HG02884 (cell line): Measurements from ENCODE around the gene TOMM6.
"Not testable (repeated sequence)": the region's sequence is repeated elsewhere in the genome, so short reads cannot be mapped to it uniquely, and the experiment has no call there.

Experiments used
- ATAC-seq: cut with Tn5 transposase; IDR thresholded peaks from one replicate; pipeline ENCODE4 v1.9.1; 2021; ENCODE audit warnings: mild to moderate bottlenecking, moderate library complexity; ENCODE audit not compliant: unreplicated experiment

Gene TOMM6

DNA sequence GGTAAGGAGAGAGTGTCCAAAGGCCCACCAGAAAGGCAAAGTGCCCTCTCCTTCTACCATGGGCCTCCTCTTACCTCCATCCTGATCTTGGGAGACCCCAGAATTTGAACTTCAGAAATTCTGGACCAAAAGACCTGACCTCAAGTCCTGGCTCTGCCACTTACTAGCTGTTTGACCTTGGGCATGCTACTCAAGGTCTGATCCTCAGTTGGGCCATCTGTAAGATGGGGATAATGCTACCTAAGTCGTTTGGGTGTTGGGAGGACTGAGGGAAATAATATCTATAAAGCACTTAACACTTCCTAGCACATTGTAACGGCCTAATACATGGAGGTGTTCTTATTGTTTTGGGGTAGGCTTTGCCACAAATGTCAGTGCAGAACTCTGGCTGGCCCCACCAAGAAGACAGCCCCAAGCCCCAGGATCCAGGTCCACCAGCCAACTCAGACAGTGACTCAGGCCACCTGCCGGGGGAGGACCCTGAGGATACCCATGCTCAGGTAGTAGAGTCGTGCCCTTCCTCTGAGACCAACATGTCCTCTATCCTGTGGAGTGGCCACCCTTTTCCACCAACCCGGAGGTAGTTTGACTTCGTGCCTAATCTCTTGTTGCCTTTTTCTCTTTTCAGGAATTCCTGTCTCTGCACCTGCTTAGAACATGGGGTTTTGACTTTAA is 4.3 kb upstream of the TOMM6 start:
- ATAC-seq = no peak

DNA sequence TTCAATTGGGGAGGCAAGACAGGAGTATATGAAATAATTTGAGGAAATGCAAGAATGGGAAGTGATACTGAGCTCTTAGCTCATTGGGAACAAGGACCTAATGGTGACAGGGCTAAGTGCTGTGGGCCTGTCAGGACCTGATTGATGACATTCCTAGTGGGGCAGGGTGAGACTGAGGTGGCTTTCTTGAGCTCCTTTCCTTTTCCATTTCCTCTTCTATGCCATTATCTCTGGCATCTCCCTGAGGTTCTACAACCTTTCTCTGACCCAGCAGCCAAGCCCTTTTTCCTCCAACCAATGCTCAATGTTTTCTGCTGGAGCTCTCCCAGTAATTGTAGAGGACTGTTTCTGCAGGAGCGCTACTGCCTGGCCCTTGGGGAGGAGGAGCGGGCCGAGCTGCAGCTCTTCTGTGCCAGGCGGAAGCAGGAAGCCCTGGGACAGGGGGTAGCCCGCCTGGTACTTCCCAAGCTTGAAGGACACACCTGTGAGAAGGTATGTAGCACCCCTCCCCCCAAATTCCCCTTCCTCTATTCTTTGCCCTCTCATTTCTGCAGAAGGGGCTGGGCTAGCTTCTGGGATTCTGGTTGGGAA is 2.8 kb upstream of the TOMM6 start:
- ATAC-seq = no peak

DNA sequence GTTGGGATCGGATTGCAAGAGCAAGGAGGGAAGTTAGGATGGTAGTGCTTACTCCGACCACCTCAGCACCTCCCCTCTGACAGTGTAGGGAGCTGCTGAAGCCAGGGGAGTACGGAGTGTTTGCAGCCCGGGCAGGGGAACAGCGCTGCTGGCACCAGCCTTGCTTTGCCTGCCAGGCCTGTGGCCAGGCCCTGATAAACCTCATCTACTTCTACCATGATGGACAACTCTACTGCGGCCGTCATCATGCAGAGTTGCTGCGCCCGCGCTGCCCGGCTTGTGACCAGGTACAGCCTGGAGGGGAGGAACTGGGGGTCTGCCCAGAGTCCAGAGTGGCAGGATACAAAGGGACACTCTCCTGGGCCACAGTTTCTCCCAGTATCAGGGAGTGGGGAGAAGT is 2.2 kb upstream of the TOMM6 start:
- ATAC-seq = no peak

DNA sequence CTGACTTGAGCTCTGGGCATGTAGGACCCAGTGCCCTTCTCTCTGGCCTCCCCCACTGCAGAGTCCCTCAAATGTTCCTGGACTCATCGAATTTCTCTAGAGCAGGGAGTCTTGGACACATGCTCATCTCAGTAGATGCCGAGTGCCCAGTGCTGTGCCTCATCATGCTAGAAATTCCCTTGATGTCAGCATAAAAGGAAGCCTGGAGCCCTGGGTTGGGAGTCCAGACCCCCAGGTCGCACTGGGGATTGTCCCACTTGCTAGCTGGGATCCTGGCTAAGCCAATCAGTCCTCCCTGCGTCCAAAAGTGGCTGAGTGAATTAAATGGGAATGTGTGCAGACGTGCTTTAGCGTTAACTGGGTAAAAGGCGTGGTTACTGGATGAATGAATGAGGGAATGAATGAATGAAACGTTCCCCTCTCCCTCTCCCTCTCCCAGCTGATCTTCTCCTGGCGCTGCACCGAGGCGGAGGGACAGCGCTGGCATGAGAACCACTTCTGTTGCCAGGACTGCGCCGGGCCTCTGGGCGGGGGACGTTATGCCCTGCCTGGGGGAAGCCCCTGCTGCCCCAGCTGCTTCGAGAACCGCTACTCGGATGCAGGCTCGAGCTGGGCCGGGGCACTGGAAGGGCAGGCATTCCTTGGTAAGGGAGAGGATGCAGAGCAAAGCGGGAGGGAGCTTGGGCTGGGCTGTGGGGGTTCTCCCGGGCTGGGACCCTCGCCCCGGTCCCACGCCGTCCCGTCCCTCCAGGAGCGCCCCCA is 1.6 kb upstream of the TOMM6 start:
- ATAC-seq = no peak

DNA sequence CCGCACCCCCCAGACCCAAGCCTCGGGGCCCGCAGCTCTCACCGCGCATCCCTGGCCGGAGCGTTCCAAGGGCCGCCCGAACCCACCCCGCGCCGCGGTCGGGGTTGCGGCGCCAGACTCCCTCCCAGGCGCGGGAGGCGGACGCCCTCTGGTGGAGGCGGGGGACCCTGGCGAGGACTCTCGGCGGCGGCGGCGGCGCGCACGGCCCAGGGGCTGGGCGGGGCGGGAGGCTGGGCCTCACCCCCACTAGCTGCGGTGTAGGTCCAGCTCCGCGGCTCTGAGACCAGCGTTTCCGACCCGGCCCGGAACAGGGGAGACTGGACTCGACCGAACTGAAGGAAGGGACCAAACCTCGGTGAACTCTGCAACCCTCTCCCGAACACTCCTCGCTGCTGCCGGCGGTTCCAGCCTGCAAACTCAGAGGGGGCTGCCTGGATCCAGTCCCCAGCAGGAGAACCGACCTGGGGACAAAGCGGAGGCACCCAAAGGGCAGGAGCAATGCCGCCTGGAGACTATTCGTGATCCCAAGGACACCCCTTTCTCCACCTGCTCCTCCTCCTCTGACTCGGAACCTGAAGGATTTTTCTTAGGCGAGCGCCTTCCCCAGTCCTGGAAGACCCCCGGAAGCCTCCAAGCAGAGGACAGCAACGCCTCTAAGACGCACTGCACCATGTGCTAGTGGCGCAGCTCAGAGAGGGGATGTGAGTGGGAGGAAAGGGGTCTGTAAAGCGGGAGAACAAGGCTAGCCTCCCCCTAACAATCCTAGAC is 859 bp upstream of the TOMM6 start:
- peak; percentile 51 for ATAC-seq

DNA sequence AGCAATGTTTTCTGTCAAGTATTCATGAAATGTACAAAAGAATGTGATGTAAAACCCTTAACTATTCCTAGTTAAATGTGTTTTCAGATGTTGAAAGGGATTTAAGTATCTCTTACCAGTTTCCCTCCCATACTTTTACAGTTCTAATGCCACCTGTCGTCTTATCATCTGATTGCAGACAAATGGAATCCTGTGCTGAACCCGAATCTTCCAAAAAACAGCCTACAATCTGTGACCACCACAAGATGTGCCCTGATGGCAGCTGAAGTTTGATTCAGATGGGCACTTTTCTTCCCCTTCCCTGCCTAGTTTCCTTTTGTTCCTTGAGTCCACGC is 1.9 kb downstream of the TOMM6 start:
- ATAC-seq = no peak

DNA sequence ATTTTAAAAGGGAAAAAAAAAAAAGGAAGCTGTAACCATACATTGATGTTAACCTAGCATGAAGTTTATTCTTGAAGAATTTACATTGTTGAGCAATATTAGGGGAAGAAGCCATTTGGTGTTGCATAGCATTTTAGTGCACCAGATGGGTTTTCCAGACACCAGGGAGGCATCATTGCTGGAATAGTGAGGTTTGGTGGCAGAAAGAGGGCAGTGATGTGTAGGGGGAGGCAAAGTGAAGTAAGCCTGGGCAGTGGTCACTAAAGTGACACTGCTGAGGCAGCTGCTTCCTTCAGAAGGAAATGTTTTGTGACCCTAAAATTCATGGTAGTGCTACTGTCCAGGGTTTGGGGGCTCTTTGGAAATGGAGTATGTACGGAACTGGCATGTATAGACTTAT is 2.6 kb downstream of the TOMM6 start:
- ATAC-seq = no peak

DNA sequence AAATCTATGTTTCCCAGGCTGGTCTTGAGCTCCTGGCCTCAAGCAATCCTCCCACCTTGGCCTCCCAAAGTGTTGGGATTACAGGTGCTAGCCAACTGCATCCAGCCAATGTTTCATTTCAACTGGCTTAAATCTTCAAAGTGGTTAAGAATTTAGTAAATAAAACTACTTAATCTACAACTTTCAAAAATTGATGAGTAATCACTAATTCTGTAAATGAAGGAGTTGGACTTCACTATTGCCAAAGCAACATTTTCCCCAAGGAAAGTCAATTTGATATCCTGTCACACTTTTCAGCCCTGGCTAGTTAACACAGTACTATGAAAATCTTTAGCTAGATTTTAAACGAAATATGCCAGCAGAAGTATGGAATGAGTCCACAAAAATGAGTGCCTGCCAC is 3.8 kb downstream of the TOMM6 start:
- ATAC-seq = no peak

DNA sequence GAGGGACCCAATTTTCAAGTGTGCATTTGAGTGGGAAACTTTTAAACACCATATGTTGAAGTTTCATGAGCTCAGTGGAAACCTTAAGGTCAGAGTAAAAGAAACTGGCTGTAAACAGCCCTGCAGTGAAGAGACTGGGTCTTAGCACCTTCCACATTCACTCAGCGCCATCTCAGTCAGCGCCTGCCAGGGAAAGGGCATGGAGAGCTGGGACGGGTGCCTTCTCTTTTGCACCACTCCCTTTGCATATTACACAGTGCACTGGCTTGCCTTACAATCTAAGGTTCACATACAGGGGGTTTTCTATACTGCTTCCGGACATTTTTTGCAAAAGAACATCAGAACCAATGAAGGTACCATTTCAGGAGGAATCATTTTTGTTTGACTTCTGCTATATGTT is 4.5 kb downstream of the TOMM6 start:
- no peak for ATAC-seq

DNA sequence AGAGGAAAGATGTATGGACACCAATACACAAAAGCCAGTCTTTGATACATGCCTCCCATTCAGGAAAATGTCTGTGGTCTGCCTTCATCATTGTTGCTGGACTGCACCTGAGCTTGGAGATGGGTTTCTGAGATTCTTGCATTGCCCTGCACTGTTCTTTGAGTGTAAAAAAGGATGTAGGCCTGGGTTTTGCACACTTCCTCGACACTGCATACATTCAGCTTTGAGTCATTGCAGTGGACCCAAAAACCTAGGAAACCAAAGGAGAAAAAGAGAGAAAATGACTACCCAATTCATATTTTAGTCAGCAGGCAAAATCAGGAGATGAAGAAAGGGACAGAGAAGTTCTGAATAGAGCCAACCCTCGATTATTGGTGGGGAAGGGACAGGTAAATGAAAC is 9.0 kb downstream of the TOMM6 start:
- ATAC-seq = no peak

DNA sequence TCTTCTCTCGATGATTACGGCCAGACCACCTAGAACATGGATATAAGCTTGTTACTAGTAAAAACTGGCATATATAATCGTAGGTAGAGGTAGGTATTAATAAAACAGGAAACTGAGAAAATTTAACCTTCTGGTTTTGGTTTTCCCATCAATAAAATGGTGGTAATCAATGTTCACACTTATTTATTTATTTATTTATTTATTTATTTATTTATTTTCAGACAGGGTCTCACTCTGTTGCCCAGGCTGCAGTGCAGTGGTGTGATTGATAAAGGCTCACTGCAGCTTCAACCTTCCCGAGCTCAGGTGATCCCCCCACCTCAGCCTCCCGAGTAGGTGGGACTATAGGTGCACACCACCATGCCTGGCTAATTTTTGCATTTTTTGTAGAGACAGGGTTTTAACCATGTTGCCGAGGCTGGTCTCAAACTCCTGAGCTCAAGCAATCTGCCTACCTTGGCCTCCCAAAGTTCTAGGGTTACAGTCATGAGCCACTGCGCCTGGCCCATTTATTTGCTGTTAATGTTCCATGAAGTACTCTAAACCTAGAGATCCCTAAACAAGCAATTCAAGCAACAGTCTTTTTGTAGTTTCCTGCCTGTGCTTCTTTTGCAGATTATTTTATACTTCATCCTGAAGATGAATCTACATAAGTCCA is 11.5 kb downstream of the TOMM6 start:
- no peak for ATAC-seq

DNA sequence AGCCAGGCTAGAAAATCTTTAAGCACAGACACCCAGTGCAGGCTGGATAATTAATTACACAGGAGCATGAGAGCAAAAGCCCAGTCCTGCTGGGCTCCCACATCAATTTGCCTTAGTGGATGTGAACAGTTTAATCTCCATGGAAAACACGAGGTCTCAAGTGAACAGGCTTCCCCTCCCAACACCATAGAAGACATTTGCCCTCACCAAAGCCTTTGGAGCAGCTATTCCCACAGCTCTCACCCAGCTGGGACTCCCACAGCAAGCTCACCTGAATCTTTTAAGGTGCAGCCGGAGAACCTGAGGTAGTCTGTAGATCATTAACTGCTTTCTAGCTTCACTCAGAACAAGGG is 12.0 kb downstream of the TOMM6 start:
- no peak for ATAC-seq

DNA sequence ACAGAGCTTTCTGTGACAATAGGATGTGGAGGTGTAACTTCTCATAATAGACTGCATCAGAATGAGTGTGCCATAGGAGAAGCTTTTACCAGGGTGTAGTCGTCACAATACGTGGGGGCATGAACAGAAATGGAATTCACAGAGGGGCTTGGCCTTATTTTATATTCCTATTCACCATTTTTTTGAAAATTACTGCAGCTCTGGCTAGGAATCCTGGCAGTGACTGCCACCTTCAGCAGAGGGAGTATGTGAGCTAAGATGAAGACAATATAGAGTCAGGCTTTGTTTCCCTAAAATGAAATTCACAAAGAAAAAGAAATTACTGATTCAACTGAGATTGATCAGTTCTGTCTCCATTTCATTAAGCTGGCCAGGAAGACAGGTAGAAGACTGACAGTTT is 13.9 kb downstream of the TOMM6 start:
- ATAC-seq = no peak

DNA sequence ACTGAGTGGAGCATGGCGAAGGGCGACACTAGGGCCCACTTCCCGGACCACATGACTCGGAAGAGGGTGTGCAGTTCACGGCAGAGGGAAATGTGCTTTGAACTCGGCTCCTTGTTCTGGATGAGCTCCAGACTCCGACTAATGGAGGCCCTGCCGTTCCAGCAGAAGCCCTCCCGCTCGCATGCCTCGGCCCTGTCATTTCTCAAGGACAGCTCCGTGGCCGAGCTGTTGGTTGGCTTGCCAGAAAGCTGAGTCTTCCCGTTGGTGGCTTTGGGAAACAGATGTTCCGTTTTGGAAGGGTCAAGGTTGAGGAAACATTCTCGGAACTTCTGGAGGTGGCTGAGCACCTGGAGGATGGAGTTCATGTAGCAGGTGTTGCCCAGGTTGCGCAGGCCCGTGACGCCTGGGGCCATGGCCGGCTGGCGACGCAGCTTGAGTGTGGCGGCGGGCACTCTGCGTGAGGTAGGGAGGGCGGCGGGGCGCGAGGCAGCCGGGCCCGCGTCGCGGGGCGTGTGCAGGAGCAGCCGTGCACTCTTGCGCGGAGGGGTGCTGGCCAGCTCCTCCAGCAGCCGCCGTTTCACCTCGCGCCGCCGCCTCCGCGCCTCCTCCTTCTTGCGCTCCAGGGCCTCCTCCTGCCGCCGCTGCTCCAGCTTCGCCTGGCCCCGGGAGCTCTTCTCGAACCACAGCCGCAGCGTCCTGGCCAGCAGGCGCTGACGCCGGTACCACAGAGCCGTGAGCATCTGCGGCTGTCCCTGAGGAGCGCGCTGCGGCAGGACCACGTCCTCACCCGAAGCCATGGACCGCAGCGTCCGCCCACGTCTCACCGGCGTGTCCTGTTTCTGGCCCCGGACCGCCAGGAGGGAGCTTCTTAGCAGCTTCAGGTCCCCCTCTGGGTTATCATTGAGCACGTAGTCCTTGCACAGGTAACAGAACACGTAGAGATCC is 18.6 kb downstream of the TOMM6 start:
- ATAC-seq = no peak

DNA sequence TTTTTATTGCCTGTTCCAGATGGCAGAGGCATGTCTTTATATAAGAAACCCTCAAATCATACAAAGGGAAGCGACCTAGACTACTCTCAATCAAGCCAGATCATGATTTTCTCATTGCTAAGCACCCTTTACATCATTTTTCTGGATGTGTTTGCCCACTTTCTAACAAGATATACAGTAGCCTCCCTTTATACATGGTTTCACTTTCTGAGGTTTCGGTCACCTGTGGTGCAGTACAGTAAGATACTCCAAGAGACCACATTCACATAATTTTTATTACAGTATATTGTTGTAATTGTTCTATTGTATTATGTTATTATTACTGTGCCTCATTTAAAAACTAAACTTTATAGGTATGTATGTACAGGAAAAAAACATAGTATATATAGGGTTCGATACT is 23.6 kb downstream of the TOMM6 start:
- no peak for ATAC-seq

DNA sequence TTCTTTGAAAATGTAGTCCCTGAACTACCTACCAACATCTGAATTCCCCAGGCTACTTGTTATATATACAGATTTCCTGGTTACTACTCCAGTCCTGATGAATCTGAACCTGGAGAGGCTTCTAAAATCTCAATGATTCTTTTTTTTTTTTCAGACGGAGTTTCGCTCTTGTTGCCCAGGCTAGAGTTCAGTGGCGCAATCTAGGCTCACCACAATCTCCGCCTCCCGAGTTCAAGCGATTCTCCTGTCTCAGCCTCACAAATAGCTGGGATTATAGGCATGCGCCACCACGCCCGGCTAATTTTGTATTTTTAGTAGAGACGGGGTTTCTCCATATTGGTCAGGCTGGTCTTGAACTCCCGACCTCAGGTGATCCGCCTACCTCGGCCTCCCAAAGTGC is 24.5 kb downstream of the TOMM6 start:
- ATAC-seq = not testable (repeated sequence)

DNA sequence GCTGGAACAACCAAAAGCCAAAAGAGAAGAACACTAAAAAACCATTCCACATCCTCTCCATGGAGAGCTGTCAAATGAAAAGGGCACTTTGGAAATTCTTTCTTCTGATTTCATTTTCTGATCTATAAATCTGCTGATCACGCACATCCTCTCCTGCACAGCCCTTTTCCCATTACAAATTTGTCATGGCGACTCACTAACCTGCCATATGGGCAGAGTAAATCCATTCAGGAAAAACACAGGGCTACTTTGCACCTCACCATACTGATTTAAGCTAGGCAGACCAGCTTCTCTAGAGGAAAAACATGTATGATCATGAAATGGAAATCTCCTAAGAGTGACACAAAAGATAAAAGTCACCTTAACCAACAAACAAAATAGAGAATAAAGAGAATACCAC is 26.0 kb downstream of the TOMM6 start:
- no peak for ATAC-seq

DNA sequence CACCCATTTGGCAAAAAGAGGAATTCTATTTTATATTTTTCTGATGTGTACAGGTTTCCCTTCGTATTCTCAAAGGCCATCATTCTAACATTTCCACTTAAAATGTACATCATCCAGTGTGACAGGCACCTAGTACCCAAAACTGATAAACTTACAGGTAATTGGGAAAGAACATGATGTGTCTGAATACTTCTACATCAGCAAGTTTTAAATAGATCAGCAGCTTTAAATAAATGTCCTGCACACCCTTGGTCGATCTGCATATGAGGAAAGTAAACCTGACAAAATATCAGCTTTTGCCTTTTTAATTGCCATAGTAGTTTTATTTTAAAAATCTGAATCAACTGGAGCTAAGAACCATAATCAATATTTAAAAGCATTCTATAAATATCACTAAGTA is 26.5 kb downstream of the TOMM6 start:
- no peak for ATAC-seq

DNA sequence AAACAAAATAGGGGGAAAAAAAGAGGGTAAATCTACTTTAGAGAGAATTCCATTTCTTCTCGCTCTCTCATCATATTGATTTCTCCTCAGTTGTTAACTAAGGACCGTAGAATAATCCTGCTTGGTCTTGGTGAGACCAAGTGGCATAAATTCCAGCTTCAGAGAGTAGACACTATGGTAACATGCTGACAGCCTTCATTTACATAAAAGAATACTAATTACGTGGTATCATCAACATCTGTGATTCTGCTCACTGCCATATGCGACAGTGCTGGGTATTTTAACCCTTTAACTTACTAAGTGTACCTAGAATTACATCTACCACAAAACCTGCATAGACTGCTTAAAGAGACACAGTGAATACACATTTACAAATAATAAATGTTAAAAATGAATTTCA is 27.1 kb downstream of the TOMM6 start:
- ATAC-seq = no peak

DNA sequence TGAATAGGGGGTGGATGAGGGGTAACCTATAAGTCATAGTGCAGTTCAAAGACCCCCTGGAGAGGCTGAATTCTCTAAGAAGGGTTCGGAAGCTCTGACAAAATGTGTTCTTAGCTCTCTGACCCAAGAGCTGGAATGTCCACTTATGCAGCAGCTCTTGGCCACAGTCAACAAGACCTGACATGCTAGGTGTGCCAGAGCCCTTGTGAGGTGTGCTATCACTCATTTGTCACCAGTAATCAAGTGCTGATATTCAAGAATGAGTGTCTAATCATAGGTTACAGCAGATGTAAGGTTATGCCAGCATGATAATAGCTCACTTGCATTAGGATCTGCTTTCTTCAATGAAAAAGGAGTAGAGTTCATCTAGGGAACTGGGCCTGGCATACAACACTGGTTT is 28.1 kb downstream of the TOMM6 start:
- ATAC-seq = no peak
